Measurements from ENCODE around the gene RAPGEF1.
"Not testable (repeated sequence)": the region's sequence is repeated elsewhere in the genome, so short reads cannot be mapped to it uniquely, and the experiment has no call there.

DNA sequence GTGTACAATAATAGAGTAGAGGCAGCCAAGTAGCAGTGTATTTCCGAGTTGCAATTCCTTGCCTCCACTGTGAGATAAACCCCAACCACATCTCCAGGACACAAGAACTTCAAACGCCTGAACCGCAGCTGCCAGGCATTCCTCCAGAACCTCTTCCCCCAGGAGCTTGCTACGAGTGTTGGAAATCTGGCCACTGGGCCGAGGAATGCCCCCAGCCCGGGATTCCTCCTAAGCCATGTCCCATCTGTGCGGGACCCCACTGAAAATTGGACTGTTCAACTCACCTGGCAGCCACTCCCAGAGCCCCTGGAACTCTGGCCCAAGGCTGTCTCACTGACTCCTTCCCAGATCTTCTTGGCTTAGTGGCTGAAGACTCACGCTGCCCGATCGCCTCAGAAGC, 190.7 kb downstream of the RAPGEF1 start:
- TF ChIP-seq, protein P1, sequence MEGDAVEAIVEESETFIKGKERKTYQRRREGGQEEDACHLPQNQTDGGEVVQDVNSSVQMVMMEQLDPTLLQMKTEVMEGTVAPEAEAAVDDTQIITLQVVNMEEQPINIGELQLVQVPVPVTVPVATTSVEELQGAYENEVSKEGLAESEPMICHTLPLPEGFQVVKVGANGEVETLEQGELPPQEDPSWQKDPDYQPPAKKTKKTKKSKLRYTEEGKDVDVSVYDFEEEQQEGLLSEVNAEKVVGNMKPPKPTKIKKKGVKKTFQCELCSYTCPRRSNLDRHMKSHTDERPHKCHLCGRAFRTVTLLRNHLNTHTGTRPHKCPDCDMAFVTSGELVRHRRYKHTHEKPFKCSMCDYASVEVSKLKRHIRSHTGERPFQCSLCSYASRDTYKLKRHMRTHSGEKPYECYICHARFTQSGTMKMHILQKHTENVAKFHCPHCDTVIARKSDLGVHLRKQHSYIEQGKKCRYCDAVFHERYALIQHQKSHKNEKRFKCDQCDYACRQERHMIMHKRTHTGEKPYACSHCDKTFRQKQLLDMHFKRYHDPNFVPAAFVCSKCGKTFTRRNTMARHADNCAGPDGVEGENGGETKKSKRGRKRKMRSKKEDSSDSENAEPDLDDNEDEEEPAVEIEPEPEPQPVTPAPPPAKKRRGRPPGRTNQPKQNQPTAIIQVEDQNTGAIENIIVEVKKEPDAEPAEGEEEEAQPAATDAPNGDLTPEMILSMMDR (IDR thresholded peaks at IDR 0.05; ENCODE audit: poor library complexity) = not testable (repeated sequence)
- not testable (repeated sequence) for TF ChIP-seq EZH2 (IDR thresholded peaks at IDR 0.05; ENCODE audit: borderline replicate concordance)

Data from hepatocyte (in vitro differentiated cells).